Measurements from ENCODE around the gene SRPK3.

The SRPK3 gene

GRCh38 chrX:153771415-153772315, 9.2 kb upstream of the SRPK3 start:
- no peak for DNase-seq

GRCh38 chrX:153772316-153773217, 8.3 kb upstream of the SRPK3 start:
- no peak for DNase-seq

GRCh38 chrX:153773218-153773611, 7.6 kb upstream of the SRPK3 start:
- DNase-seq, result no peak

GRCh38 chrX:153773741-153774575, 6.9 kb upstream of the SRPK3 start:
- no peak for DNase-seq

GRCh38 chrX:153774576-153775292, 6.1 kb upstream of the SRPK3 start:
- no peak for DNase-seq

GRCh38 chrX:153775293-153776119, 5.3 kb upstream of the SRPK3 start:
- DNase-seq, result no peak

- no peak for DNase-seq
Observed at GRCh38 chrX:153776120-153776599, 4.7 kb upstream of the SRPK3 start.

GRCh38 chrX:153776611-153777045, 4.2 kb upstream of the SRPK3 start:
- no peak for DNase-seq

- DNase-seq, result no peak
Observed at GRCh38 chrX:153777261-153778090, 3.4 kb upstream of the SRPK3 start.

GRCh38 chrX:153778181-153778580, 2.7 kb upstream of the SRPK3 start:
- DNase-seq, result no peak

GRCh38 chrX:153778684-153779101, 2.1 kb upstream of the SRPK3 start:
- DNase-seq, result peak; percentile 55

- DNase-seq, result peak; percentile 12
Observed at GRCh38 chrX:153779891-153780677, 757 bp upstream of the SRPK3 start.

- DNase-seq, result peak; percentile 54
Observed at GRCh38 chrX:153781428-153782047, 697 bp downstream of the SRPK3 start.

- DNase-seq, result peak; percentile 96
Observed at GRCh38 chrX:153782313-153782712, 1.5 kb downstream of the SRPK3 start.

- DNase-seq, result no peak
Observed at GRCh38 chrX:153782871-153783270, 2.0 kb downstream of the SRPK3 start.

- DNase-seq, result no peak
Observed at GRCh38 chrX:153783378-153784013, 2.7 kb downstream of the SRPK3 start.

GRCh38 chrX:153784325-153784967, 3.6 kb downstream of the SRPK3 start:
- no peak for DNase-seq

- no peak for DNase-seq
Observed at GRCh38 chrX:153786669-153787068, 5.8 kb downstream of the SRPK3 start.

Measured in NCI-H1436 (cell line).